Prostate gland (tissue), 2 donors: ENCODE data around the gene CMKLR1. TPM values are rescaled to one million over a fixed set of nuclear protein-coding genes. Genes with fewer than 3 reads are reported as not detected.

ENCODE experiments used
- DNase-seq: peaks from one replicate; pipeline ENCODE4 v3.0.0-alpha.2; 2019; ENCODE audit warnings: low spot score
- H3K27ac ChIP-seq, 2 donors: fragments of 200-600 bp; sonication (generic); 2 replicates each; pipeline ENCODE4 v1.5.1; 2017 to 2019
- H3K27me3 ChIP-seq: fragments of 200-600 bp; sonication (generic); replicated peaks from 2 replicates; pipeline ENCODE4 v1.5.1; 2019; ENCODE audit not compliant: insufficient read depth
- H3K36me3 ChIP-seq, 2 donors: fragments of 200-600 bp; sonication (generic); 1 replicate in 1 of 2; 2 replicates in 1 of 2; pipeline versions ENCODE4 v1.5.1 to v1.8.1; 2017 to 2019
- H3K4me1 ChIP-seq: fragments of 200-600 bp; sonication (generic); replicated peaks from 2 replicates; pipeline ENCODE4 v1.5.1; 2019
- H3K4me3 ChIP-seq, 2 donors: fragments of 200-600 bp; sonication (generic); 2 replicates each; pipeline ENCODE4 v1.5.1; 2017 to 2019
- H3K9me3 ChIP-seq: fragments of 200-600 bp; sonication (generic); 2 replicates; pipeline ENCODE4 v1.5.1; 2017
- CTCF ChIP-seq, 4 experiments: fragments of 200-600 bp in 2 of 4; fragments of 450-650 bp in 2 of 4; sonication (generic) in 2 of 4; IDR thresholded peaks; 1 replicate in 3 of 4; 2 replicates in 1 of 4; pipeline ENCODE4 v1.5.1; 2016 to 2019; ENCODE audit warnings: antibody characterized with exemption in 4 of 4, mild to moderate bottlenecking in 2 of 4, moderate library complexity in 2 of 4
- POLR2A ChIP-seq: fragments of 450-650 bp; IDR thresholded peaks from one replicate; pipeline ENCODE4 v1.6.1; 2016; ENCODE audit warnings: antibody characterized with exemption, mild to moderate bottlenecking
- POLR2AphosphoS5 ChIP-seq: sonication (generic); formaldehyde crosslinking; IDR thresholded peaks from one replicate; pipeline ENCODE4 v1.6.1; 2017; ENCODE audit warnings: antibody characterized with exemption
- WGBS: methylation state at CpG from one replicate; pipeline ENCODE4 v1.1.5; 2018; 5-methylcytosine and 5-hydroxymethylcytosine counted together
- intact Hi-C: fragments of 100-400 bp; cut with DNase I; formaldehyde crosslinking; loops from one replicate; pipeline ENCODE4 v1.14.2; 2022
- total RNA-seq, 2 donors: library from RNA; depleted of rRNA; stranded (reverse); fragments of >200 nt; gene quantifications; one replicate each; pipeline ENCODE4 v1.1.0, GENCODE V29; 2016

CMKLR1 gene
- total RNA-seq, 2 donors from 2014 or later: 3.3 to 9.1 TPM

- no peaks in the 10 kb centered on the region for H3K9me3 ChIP-seq
- WGBS: 94% methylated on average over 6 of the region's 6 CpGs
- H3K4me3 ChIP-seq: no peak overlapping the region
- H3K27ac ChIP-seq: no peak overlapping the region
- H3K27me3 ChIP-seq: no peaks in the 10 kb centered on the region
- H3K36me3 ChIP-seq: no peaks in the 10 kb centered on the region
- H3K4me1 ChIP-seq: no peaks in the 10 kb centered on the region
- no peak for DNase-seq
- no peak for TF ChIP-seq POLR2A
- intact Hi-C loops: loop anchor here (10.0 kb wide), 1 partner anchor 93 kb away; no protein-coding TSS in a partner anchor
Measured at GRCh38 chr12:108301346-108301745, 37.8 kb downstream of the CMKLR1 start.

GRCh38 chr12:108299980-108300696 is 39.0 kb downstream of the CMKLR1 start:
- H3K9me3 ChIP-seq: no peaks in the 10 kb centered on the region
- no peak for DNase-seq
- no peaks in the 10 kb centered on the region for H3K36me3 ChIP-seq
- no peak overlapping the region for H3K4me3 ChIP-seq
- intact Hi-C loops: loop anchor here (10.0 kb wide), 1 partner anchor 95 kb away; no protein-coding TSS in a partner anchor
- H3K27me3 ChIP-seq: no peaks in the 10 kb centered on the region
- WGBS: 89% methylated on average over 7 of the region's 7 CpGs
- H3K4me1 ChIP-seq: no peaks in the 10 kb centered on the region
- no peak for TF ChIP-seq POLR2A
- no peak for TF ChIP-seq POLR2AphosphoS5
- TF ChIP-seq CTCF (IDR thresholded peaks at IDR 0.05): no peak
- H3K27ac ChIP-seq: no peak overlapping the region

- 76% methylated on average over 4 of the region's 4 CpGs for WGBS
- H3K9me3 ChIP-seq: no peaks in the 10 kb centered on the region
- intact Hi-C loops: no loop called here
- DNase-seq: no peak
- H3K4me1 ChIP-seq: no peaks in the 10 kb centered on the region
- H3K27ac ChIP-seq: no peak overlapping the region
- no peak for TF ChIP-seq POLR2AphosphoS5
- TF ChIP-seq CTCF (IDR thresholded peaks at IDR 0.05): no peak
- no peak for TF ChIP-seq POLR2A
- no peaks in the 10 kb centered on the region for H3K27me3 ChIP-seq
- no peaks in the 10 kb centered on the region for H3K36me3 ChIP-seq
- H3K4me3 ChIP-seq: no peak overlapping the region
Measured at GRCh38 chr12:108299516-108299915, 39.6 kb downstream of the CMKLR1 start.

GRCh38 chr12:108298761-108299275 is 40.3 kb downstream of the CMKLR1 start:
- Histone ChIP-seq H3K4me1 (no peaks in the 10 kb centered on the region), H3K9me3 (no peaks in the 10 kb centered on the region), H3K27me3 (no peaks in the 10 kb centered on the region), H3K36me3 (no peaks in the 10 kb centered on the region), H3K27ac (no peak overlapping the region), H3K4me3 (no peak overlapping the region)
- 87% methylated on average over 6 of the region's 6 CpGs for WGBS
- no peak for DNase-seq
- intact Hi-C loops: no loop called here
- no peak for TF ChIP-seq POLR2AphosphoS5
- TF ChIP-seq CTCF (IDR thresholded peaks at IDR 0.05): no peak
- no peak for TF ChIP-seq POLR2A

GRCh38 chr12:108297895-108298760 is 41.0 kb downstream of the CMKLR1 start:
- no peaks in the 10 kb centered on the region for H3K9me3 ChIP-seq
- DNase-seq: no peak
- H3K36me3 ChIP-seq: no peaks in the 10 kb centered on the region
- 76% methylated on average over 6 of the region's 6 CpGs for WGBS
- H3K27me3 ChIP-seq: no peaks in the 10 kb centered on the region
- H3K4me3 ChIP-seq: no peak overlapping the region
- TF ChIP-seq CTCF (IDR thresholded peaks at IDR 0.05) (no peak), POLR2A (no peak), POLR2AphosphoS5 (no peak)
- intact Hi-C loops: no loop called here
- no peaks in the 10 kb centered on the region for H3K4me1 ChIP-seq
- H3K27ac ChIP-seq: no peak overlapping the region
